ENCODE data around the gene PLXNA1. TPM values are rescaled to one million over a fixed set of nuclear protein-coding genes. Genes with fewer than 3 reads are reported as not detected.
A peak's percentile ranks its signal among the peaks of the same experiment; 100 is the strongest.

Gene PLXNA1
- polyA plus RNA-seq = 10 to 100 TPM in 1 of 4 donors, 1 to 10 TPM in 3; 1.4 to 17.1 (median 6.3) TPM
- long read RNA-seq, donor 1 = 0 reads
- long read RNA-seq, donor 2 = 0 reads
- long read RNA-seq, donor 3 = 0 reads
- long read RNA-seq, donor 4 = 0 reads
- long read RNA-seq, donor 5 = 0 reads
- long read RNA-seq, donor 6 = 0 reads
- long read RNA-seq, donor 7 = 0 reads
- long read RNA-seq, donor 8 = 0 reads
- long read RNA-seq, donor 9 = 0 reads
- long read RNA-seq, donor 10, full-length matches to known transcripts = 1 of 1 reads
- long read RNA-seq, donor 10, partial matches to known transcripts = 0 of 1 reads
- long read RNA-seq, donor 10, other reads (novel, unspliced or antisense) = 0 of 1 reads

GRCh38 chr3:126982471-126983175 lies at the start of gene PLXNA1:
Gene PLXNA1 (plus strand): TSS chr3:126983115. CDS start chr3:126988594, 5,479 bp downstream.
- Histone ChIP-seq H3K36me3 (ENCODE audit: control insufficient read depth in 3 of 3, insufficient read depth in 2 of 3, low read depth in 1 of 3, low read length in 3 of 3) (no peaks in the 10 kb centered on the region), H3K4me1 (ENCODE audit: control insufficient read depth in 3 of 3, insufficient read depth in 2 of 3, low read depth in 1 of 3, low read length in 2 of 3) (peaks cover 0 to 21% (median 0%) of the 10 kb centered on the region in 3 donors), H3K27ac (ENCODE audit: low read depth in 1 of 3, low read length in 2 of 3) (peak within 1 kb of the TSS; percentile 3 to 94 (median 67)), H3K27me3 (ENCODE audit: control insufficient read depth in 3 of 3, insufficient read depth in 3 of 3, low read length in 3 of 3) (peaks cover 0 to 26% (median 0%) of the 10 kb centered on the region in 3 donors), H3K4me3 (ENCODE audit: low read depth in 1 of 3, low read length in 3 of 3) (peak within 1 kb of the TSS; percentile 55 to 70 (median 66)), H3K9me3 (ENCODE audit: control insufficient read depth in 2 of 2, insufficient read depth in 1 of 2, low read depth in 1 of 2, low read length in 1 of 2) (no peaks in the 10 kb centered on the region)
- WGBS, 3 donors = 0 to 1% (median 0%) methylated on average over 26 to 89 of the region's 89 CpGs
- DNase-seq (peak; percentile 85 to 86), FAIRE-seq (no peak)

GRCh38 chr3:126934031-126934531 lies 48.8 kb upstream of the PLXNA1 start:
- Histone ChIP-seq H3K9me3 (ENCODE audit: control insufficient read depth in 2 of 2, insufficient read depth in 1 of 2, low read depth in 1 of 2, low read length in 1 of 2) (no peaks in the 10 kb centered on the region), H3K4me3 (ENCODE audit: low read depth in 1 of 3, low read length in 3 of 3) (no peak overlapping the region), H3K27me3 (ENCODE audit: control insufficient read depth in 3 of 3, insufficient read depth in 3 of 3, low read length in 3 of 3) (no peaks in the 10 kb centered on the region), H3K36me3 (ENCODE audit: control insufficient read depth in 3 of 3, insufficient read depth in 2 of 3, low read depth in 1 of 3, low read length in 3 of 3) (no peaks in the 10 kb centered on the region), H3K4me1 (ENCODE audit: control insufficient read depth in 3 of 3, insufficient read depth in 2 of 3, low read depth in 1 of 3, low read length in 2 of 3) (peaks cover 0 to 6% (median 1%) of the 10 kb centered on the region in 3 donors), H3K27ac (ENCODE audit: low read depth in 1 of 3, low read length in 2 of 3) (no peak overlapping the region)
- WGBS, 3 donors = 21 to 49% (median 48%) methylated on average over 4 of the region's 4 CpGs
- FAIRE-seq (no peak), DNase-seq (peak in 1 of 2 donors; percentile 30)

DNA sequence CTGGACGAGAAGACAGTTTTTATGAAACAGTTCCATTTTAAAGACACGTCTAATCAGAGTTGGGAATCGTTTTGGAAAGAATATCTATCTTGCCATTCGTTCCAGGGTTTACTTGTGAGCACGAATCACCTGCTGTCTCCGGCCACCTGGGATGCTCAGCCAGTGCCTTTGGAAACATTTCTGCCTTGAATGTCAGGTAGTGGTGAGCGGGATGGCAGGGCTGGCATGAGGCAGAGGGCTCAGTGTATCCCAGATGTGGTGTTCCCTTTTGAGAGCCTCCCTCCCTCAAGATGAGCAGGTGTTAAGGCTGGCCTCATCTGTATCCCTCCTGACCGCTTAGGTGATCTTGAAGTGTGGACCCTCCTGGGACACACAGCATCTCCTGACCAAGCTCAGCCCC lies 47.9 kb upstream of the PLXNA1 start:
- Histone ChIP-seq H3K9me3 (ENCODE audit: control insufficient read depth in 2 of 2, insufficient read depth in 1 of 2, low read depth in 1 of 2, low read length in 1 of 2) (no peaks in the 10 kb centered on the region), H3K27me3 (ENCODE audit: control insufficient read depth in 3 of 3, insufficient read depth in 3 of 3, low read length in 3 of 3) (no peaks in the 10 kb centered on the region), H3K36me3 (ENCODE audit: control insufficient read depth in 3 of 3, insufficient read depth in 2 of 3, low read depth in 1 of 3, low read length in 3 of 3) (no peaks in the 10 kb centered on the region), H3K4me1 (ENCODE audit: control insufficient read depth in 3 of 3, insufficient read depth in 2 of 3, low read depth in 1 of 3, low read length in 2 of 3) (peaks cover 0 to 7% (median 1%) of the 10 kb centered on the region in 3 donors), H3K4me3 (ENCODE audit: low read depth in 1 of 3, low read length in 3 of 3) (no peak overlapping the region), H3K27ac (ENCODE audit: low read depth in 1 of 3, low read length in 2 of 3) (no peak overlapping the region)
- no peak for DNase-seq
- 91 to 93% (median 93%) methylated on average over 8 of the region's 8 CpGs for WGBS, 3 donors
- no peak for FAIRE-seq

DNA sequence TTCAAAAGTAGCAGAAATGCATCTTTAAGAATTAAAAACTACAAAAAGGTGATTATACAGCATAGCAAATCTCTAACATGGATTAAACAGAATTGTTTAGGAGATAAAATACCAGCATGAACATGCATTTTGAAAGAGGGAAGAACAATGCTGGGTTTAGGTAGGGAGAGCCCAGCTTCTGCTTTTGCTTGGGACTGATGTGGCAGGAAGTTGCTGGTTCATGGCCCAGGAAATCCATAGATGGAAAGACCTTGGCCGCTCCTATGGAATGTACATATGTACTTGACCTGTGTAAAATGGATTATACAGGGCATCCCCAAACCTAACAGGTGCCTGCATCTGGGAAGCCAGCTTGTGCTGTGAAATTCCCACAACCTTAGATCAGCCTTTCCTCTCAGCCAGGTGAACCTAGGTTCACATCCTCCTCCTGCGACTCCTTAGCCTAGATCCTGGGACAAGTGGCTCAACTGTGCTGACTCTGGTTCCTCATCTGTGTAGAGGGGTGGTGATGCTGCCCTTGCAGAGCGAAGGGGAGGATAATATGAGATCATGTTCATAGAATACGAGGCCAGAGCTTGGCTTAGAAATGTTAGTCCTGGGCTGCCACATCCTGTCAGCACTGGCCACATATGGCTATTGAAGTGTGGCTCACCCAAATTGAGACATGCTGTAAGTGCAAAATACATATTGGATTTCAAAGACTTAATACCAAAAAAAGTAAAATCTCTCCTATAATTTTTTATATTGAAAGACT lies 47.0 kb upstream of the PLXNA1 start:
- Histone ChIP-seq H3K36me3 (ENCODE audit: control insufficient read depth in 3 of 3, insufficient read depth in 2 of 3, low read depth in 1 of 3, low read length in 3 of 3) (no peaks in the 10 kb centered on the region), H3K27ac (ENCODE audit: low read depth in 1 of 3, low read length in 2 of 3) (no peak overlapping the region), H3K9me3 (ENCODE audit: control insufficient read depth in 2 of 2, insufficient read depth in 1 of 2, low read depth in 1 of 2, low read length in 1 of 2) (no peaks in the 10 kb centered on the region), H3K4me1 (ENCODE audit: control insufficient read depth in 3 of 3, insufficient read depth in 2 of 3, low read depth in 1 of 3, low read length in 2 of 3) (peaks cover 0 to 7% (median 1%) of the 10 kb centered on the region in 3 donors), H3K4me3 (ENCODE audit: low read depth in 1 of 3, low read length in 3 of 3) (no peak overlapping the region), H3K27me3 (ENCODE audit: control insufficient read depth in 3 of 3, insufficient read depth in 3 of 3, low read length in 3 of 3) (no peaks in the 10 kb centered on the region)
- WGBS, 3 donors = 86 to 95% (median 90%) methylated on average over 4 of the region's 4 CpGs
- DNase-seq (no peak), FAIRE-seq (no peak)

- no peak for DNase-seq
- Histone ChIP-seq H3K27me3 (ENCODE audit: control insufficient read depth in 3 of 3, insufficient read depth in 3 of 3, low read length in 3 of 3) (no peaks in the 10 kb centered on the region), H3K36me3 (ENCODE audit: control insufficient read depth in 3 of 3, insufficient read depth in 2 of 3, low read depth in 1 of 3, low read length in 3 of 3) (no peaks in the 10 kb centered on the region), H3K9me3 (ENCODE audit: control insufficient read depth in 2 of 2, insufficient read depth in 1 of 2, low read depth in 1 of 2, low read length in 1 of 2) (no peaks in the 10 kb centered on the region), H3K27ac (ENCODE audit: low read depth in 1 of 3, low read length in 2 of 3) (no peak overlapping the region), H3K4me1 (ENCODE audit: control insufficient read depth in 3 of 3, insufficient read depth in 2 of 3, low read depth in 1 of 3, low read length in 2 of 3) (peaks cover 0 to 7% (median 1%) of the 10 kb centered on the region in 3 donors), H3K4me3 (ENCODE audit: low read depth in 1 of 3, low read length in 3 of 3) (no peak overlapping the region)
- WGBS, 3 donors = 84 to 90% (median 89%) methylated on average over 6 of the region's 6 CpGs
- FAIRE-seq = no peak
These were observed 46.0 kb upstream of the PLXNA1 start for GRCh38 chr3:126936853-126937425.

DNA sequence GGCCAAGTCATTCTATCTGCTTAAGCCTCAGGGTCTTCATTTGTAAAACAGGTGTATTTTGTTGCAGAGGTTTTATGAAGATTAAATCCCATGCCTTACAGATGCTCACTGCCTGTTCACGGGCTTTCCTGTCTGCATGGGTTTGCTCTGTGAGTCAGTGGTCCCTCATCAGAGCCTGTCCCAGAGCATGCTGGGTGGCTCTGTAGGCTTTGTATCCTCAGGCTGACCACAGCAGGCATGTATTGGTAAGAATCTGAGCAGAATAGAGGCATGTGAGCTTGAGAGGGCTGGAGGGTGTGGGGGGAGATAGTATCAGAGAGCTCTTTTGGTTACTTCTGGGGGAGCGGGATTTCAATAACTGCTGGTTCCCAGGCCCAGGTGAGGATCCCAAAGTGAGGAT lies 45.4 kb upstream of the PLXNA1 start:
- H3K36me3 ChIP-seq (ENCODE audit: control insufficient read depth in 3 of 3, insufficient read depth in 2 of 3, low read depth in 1 of 3, low read length in 3 of 3) = no peaks in the 10 kb centered on the region
- H3K27ac ChIP-seq (ENCODE audit: low read depth in 1 of 3, low read length in 2 of 3) = no peak overlapping the region
- no peaks in the 10 kb centered on the region for H3K9me3 ChIP-seq (ENCODE audit: control insufficient read depth in 2 of 2, insufficient read depth in 1 of 2, low read depth in 1 of 2, low read length in 1 of 2)
- H3K4me3 ChIP-seq (ENCODE audit: low read depth in 1 of 3, low read length in 3 of 3) = no peak overlapping the region
- peaks cover 0 to 7% (median 1%) of the 10 kb centered on the region in 3 donors for H3K4me1 ChIP-seq (ENCODE audit: control insufficient read depth in 3 of 3, insufficient read depth in 2 of 3, low read depth in 1 of 3, low read length in 2 of 3)
- no peak for FAIRE-seq
- H3K27me3 ChIP-seq (ENCODE audit: control insufficient read depth in 3 of 3, insufficient read depth in 3 of 3, low read length in 3 of 3) = no peaks in the 10 kb centered on the region
- 91 to 94% (median 93%) methylated on average over 2 of the region's 2 CpGs for WGBS, 3 donors
- no peak for DNase-seq

DNA sequence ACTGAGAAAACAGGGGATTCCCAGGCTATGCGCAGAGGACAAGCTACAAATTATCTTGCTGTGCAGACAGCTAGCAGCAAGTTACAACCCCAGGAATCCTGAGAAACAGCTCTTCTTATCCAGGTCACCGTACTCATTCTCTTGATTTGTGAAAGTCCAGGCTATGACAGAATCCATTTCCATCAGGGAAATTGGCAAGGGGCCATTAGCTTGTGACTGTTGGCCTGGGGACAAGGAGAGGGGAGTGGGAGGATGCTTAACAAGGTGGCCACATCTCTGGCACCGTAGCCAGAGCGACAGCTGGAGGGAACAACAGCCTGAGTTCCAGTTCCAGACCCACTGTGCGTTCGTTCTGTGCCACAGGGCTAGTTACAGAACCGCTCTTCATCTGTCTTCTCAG lies 44.9 kb upstream of the PLXNA1 start:
- 70 to 81% (median 72%) methylated on average over 7 of the region's 7 CpGs for WGBS, 3 donors
- Histone ChIP-seq H3K27me3 (ENCODE audit: control insufficient read depth in 3 of 3, insufficient read depth in 3 of 3, low read length in 3 of 3) (no peaks in the 10 kb centered on the region), H3K9me3 (ENCODE audit: control insufficient read depth in 2 of 2, insufficient read depth in 1 of 2, low read depth in 1 of 2, low read length in 1 of 2) (no peaks in the 10 kb centered on the region), H3K36me3 (ENCODE audit: control insufficient read depth in 3 of 3, insufficient read depth in 2 of 3, low read depth in 1 of 3, low read length in 3 of 3) (no peaks in the 10 kb centered on the region), H3K27ac (ENCODE audit: low read depth in 1 of 3, low read length in 2 of 3) (no peak overlapping the region), H3K4me3 (ENCODE audit: low read depth in 1 of 3, low read length in 3 of 3) (no peak overlapping the region), H3K4me1 (ENCODE audit: control insufficient read depth in 3 of 3, insufficient read depth in 2 of 3, low read depth in 1 of 3, low read length in 2 of 3) (peaks cover 0 to 7% (median 1%) of the 10 kb centered on the region in 3 donors)
- DNase-seq (no peak), FAIRE-seq (no peak)
